A204.1 (cell line): ENCODE data around the gene CHD5.
"Not testable (repeated sequence)": the region's sequence is repeated elsewhere in the genome, so short reads cannot be mapped to it uniquely, and the experiment has no call there.

ENCODE experiments used
- FAIRE-seq: peaks from 2 replicates; lab custom pipeline; 2012; peaks lifted over from hg19 to GRCh38; lab: Jason Lieb, UNC

CHD5 gene

DNA sequence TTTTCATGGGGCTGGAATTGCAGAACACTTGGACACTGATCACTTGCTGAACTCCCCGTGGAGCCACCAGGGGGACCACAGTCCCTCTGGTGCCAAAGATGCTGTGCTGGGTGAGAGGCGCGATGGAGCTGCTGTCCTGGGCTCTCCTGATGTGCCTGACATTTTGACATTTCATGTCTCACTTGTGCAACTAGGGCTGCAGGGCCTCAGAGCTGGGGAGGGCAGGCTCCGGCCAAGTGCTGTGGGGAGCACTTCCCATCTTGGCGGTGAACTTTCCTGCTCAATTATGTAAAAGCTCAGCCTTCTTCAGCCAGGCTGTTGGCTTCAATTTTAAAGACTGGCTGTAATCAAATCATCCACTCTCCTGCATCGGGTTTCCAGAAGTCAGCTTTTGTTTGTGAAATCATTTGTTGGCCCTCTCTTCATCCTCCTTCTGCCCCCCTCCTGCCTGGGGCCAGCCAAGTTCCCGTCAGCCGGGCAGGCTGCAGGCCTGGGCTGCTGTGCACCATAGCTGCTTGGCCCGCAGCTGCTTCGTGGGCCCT, 97.6 kb downstream of the CHD5 start:
- FAIRE-seq: no peak

DNA sequence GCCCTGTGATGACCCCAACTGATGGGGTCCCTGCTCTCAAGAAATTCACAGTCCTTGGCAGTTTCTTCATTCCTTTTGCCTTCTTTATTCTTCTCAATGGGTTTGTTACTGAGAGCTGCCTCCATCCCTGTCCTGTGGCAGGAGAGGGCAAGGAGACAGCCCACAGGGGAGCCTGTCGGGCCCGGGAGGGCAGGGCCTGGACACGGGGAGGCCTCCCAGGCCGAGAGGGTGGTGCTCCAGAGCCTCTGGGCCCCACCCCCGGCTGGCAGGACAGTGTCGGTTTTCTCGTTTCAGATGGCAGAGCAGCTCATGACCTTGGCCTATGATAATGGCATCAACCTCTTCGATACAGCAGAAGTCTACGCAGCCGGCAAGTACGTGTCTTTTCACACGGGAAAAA, 98.2 kb downstream of the CHD5 start:
- no peak for FAIRE-seq

DNA sequence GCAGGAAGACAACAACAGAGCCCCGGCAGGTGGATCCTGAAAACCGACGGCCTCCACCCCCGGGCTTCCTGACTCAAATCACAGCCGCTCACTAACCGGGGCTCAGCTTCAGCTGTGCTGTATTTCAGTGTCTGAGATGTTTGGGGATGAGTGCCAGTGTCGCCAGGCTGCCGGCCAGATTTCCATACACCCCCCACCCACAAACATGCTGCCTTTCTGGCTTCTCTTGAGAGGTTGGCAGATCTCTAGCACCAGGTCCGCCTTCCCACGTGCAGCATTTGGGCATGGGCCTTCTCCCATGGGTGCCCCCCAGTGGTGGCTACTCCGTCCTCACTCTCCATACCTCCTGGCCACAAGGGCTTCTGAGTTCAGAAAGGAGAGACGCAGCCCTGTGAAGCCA, 99.7 kb downstream of the CHD5 start:
- no peak for FAIRE-seq

DNA sequence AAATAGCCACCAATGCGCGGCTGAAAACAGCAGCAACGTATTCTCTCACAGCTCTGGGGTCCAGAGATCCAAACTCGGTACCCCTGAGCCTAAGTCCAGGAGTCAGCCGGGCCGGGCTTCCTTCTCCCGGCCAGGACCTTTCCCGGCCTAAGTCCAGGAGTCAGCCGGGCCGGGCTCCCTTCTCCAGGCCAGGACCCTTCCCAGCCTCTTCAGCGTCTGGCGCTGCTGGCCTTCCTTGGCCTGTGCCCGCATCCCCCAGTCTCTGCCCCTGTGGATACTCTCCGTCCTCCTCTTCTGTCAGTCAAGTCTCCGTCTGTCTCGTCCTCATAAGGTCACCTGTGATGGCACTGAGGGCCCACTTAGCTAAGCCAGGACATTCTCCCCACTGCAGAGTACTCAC, 102.2 kb downstream of the CHD5 start:
- FAIRE-seq: no peak

DNA sequence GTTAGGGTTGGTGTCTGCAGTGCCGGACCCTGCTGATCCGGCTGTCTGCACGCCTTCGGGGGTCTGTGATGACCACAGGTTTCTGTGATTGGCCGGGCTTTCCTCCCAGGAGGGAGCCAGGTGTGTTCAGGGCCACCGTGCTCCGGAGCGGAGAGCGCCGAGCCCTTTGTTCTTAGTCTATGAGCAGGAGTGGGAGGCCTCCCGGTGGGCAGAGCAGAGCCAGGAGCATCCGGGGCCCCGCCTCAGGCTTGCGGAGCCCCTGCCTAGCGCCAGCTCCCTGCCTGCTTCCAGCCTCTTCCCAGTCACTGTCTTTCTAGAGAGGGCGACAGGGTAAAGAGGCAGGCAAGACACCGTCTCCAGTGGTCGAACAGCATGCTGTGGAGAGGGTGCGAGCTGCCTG, 102.6 kb downstream of the CHD5 start:
- FAIRE-seq: no peak

DNA sequence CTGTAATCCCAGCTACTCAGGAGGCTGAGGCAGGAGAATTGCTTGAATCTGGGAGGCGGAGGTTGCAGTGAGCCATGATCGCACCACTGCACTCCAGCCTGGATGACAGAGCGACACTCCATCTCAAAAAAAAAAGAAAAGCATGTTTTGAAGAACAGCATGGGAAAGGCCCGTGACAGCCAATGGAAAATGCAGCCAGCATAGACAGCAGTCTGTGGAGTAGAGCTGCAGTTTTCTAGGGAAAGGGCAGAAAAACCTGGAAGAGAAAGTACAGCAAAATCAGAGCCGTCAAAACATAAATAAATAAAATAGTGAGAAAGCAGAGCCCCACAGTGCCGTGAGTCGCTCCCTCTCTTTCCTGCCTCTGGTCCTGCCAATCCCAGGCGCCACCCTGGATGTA, 103.1 kb downstream of the CHD5 start:
- not testable (repeated sequence) for FAIRE-seq

DNA sequence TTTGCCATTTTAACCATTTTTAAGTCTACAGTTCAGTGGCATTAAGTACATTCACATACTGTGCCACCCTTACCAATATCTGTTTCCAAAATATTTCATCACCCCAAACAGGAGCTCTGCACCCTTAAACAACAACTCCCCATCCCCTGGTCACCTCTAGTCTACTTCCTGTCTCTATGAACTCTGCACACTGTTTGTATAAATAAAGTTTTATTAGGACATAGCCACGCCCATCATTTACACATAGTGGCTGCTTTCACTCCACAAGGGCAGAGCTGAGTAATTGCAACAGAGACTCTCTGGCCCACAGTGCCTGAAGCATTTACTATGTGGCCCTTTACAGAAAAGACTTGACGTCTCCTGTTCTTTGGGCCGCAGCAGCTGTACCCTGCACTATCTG, 104.4 kb downstream of the CHD5 start:
- no peak for FAIRE-seq

DNA sequence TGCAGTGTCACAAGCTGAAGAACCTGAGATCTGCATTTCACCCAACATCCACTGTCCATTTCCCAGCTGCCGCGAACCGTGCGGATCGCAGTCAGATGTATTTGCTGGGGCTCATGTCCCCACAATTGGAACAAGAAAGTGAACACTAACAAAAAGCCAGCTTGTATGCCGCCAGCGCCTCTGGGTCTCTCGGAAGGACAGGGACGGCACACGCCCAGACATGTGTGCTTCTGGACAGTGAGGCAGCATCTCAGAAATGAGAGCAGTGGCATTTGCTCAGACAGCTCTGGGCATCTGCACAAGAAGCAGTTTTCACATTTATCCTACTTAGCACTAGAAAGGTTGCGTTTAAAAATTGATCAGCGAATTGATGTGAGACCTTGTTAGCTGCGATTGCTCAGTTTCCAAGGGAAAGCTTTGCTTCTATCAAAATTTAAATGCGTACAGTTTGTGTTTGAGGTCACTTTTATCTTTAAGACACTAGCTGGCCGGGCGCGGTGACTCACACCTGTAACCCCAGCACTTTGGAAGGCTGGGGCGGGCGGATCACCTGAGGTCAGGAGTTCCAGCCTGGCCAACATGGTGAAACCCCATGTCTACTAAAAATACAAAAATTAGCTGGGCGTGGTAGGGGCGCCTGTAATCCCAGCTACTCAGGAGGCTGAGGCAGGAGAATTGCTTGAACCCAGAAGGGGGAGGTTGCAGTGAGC, 105.8 kb downstream of the CHD5 start:
- no peak for FAIRE-seq

DNA sequence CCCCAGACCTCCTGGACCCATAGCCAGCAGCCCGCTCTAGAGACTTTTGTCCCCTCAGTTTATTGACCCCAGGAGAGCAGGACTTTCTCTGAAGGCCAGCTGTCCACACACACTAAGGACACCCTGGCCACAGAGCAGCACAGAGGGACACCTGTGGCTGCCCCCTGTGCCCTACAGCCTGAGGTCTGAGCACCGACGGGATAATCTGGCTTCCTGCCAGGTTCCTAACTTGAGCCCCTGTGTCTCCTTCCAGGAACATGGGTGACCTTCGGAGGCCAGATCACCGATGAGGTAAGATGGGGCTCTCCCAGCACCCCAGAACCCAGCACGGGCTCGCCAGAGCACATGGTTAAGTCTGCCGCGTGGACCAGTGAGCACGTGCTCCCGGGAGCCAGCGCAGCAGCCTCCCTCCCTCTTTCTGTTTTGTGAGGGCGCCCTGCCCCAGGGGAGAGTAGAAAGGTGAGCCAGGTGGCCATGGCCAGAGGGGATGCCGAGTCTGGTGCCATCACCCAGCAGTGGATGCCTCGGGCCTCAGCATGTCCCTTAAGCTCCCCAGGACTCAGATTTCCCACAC, 106.6 kb downstream of the CHD5 start:
- no peak for FAIRE-seq

DNA sequence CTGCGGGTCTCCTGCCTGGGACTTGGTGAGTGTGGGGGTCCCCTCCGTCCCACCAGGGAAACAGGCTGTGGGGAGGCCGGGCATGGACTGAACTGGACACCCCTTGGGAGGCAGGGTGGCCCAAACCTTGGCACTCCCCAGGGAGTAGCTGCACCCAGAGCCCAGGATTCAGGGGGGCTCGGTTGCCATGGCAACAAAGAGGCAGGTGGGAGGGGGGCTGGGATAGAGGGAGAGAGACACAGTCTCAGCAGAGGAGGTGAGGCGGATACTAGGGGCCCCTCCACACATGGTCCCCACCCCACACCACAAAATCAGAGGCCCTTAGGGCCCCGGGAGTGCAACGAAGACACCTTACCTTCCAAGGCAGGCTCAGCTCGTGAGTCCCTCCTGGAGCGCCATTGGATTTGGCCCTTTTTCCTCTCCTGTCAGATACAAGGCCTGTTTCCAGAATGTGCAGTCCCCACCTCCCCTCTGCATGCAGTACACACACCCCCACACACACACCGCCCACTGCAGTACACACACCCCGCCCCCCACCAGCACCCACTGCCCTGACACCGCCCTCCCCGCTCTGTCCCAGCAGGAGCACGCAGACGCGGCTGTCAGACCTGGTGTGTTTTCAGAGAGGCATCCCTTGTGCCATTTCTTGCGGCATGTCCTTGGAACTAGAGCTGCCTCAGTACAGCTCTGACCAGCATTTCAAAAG, 107.2 kb downstream of the CHD5 start:
- no peak for FAIRE-seq

DNA sequence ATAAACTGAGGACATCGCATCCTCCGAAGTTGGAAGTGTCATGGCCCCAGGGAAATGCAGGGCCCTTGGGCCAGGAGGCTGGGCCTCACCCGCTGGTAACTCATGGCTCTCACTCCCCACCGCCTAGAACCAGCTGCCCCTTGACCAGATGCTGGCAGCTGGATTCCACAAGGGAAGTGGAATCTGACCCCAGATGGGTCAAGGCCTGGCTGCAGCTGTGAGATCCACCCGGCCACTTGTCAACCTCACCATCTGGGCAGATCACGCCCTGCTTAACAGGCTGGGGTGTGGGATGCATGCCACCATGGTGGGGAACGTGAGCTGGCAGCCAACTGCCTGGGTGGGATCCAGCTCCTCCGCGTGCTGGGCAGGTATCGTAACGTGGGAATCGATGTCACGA, 108.9 kb downstream of the CHD5 start:
- FAIRE-seq: no peak

DNA sequence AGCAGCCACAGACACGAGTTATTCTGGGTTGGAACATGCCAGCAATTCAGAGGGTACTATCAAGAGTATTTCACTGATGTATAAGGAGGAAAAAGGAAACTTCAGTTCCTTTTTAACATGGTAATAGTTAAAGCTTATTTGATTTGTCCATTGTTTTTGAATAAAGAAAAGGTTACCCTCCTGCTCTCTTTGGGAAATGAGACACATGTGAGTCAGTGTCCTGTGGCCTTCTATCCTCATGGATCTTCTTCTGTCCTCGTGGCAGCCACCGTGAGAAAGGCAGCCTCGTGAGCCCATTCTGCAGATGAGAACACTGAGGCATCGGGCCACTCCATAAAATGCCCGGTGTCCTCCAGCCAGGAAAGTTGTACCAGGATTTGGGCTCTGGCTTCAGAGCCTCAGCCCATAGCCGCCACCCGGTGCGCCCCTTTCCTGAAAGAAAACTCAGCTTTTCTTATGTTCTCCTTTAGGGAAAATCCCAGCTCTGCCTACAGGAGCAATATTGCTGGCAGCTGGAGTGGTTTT, 109.6 kb downstream of the CHD5 start:
- FAIRE-seq: no peak

DNA sequence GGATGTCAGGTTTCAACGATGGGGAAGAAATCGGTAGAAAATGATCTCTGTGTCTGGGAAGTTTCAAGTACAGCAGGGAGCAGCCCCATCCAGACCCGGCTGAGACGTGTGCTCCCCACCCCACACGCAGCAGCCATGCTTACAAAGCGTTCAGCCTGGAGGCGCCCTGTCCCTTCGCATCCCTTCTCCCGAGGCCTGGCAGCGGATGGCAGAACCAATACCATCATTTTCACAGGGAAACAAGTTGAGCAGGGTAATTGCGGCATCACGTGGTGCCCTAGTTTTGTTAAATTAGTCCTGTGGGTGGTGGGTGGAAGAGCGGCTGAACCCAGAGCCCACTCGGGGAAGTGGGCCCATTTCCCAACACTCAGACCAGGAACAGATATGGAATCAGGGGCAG, 110.5 kb downstream of the CHD5 start:
- no peak for FAIRE-seq

DNA sequence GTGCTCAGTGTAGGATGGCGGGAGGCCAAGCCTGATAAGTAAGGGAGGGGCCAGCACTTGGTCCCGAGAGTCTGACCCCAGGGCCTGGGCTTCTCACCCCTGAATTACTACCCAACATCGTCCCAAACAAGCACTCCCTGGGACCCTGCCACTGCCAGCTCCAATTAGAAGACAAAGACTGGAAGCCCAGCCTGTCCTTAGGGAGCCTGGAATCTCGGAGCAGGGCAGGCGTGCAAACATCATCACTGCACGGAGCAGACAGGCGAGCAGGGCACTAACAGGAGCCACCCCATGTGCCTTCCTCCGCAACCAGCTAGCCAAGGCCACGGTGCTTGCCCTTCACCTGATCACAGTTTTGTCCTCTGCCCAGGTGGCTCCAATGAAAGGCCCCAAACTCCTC, 111.2 kb downstream of the CHD5 start:
- FAIRE-seq: no peak

DNA sequence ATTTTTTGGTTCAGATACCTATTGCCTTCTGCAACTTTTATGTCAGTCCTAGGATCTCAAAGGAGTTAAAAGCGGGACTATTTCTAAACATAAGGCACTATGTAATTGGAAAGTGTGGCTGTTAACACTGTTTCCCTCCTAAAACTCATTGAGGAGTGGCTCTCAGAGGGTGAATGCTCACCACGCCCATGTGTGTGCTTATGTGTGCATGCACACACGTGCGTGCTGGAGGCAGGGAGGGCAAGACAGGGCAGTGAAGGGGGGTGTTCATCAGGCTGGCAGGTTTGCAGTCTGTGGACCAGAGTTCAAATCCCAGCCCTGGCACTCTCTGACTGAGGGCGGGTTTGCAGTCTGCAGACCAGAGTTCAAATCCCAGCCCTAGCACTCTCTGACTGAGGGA, 112.0 kb downstream of the CHD5 start:
- FAIRE-seq: no peak

DNA sequence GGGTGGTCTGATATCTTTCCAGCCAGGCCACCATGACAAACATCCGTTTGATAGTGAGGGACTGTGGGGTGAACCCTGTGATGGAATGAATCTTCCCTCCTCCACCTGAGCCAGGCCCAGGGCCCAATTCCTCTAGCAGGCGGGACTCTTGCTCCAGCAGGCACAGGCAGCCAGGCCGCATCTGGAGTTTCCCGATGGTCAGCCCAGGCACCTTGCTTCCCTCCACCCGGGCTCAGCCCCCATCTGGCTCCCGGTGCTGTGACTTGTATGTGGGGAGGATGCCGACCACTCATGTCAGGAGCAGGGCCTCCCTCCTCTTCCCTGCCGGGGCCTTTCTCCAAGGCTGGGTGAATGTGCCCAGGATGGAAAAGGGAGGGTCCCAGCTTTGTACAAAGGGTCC, 113.4 kb downstream of the CHD5 start:
- no peak for FAIRE-seq

DNA sequence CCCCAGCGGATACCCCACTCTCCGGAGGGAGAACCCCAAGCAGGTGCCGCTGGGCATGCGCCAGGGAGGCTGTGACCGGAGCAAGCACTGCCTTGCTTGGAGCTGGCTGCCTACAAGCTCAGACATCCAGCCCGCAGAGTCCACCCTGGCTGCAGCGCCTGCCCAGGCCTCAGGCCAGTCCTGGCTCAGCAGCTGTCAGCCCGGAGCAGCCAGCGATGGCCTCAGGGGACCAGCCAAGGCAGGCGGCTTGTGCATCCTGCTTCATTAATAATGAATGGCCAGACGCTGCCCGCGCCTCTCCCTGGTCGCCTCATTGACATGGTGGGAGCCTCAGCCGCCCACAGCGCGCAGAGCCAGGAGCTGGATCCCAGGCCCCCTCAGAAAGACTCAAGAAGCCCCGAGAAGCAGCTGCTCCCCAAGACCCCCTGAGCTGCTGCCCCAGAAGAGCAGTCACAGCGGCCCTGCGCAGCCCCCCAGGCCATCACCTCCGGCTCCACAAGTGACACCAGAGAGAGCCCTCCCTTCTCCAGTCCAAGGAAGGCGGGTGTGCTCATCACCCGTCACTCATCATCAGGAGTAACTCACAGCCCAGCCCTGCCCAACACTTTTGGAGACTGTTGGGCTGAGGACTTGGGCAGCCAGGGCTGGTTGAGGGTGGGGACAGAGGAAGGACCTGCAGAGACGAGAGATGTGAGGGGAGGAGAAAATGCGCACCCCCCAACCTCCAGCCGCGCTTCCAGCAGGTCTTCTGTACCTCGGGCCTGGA, 114.8 kb downstream of the CHD5 start:
- no peak for FAIRE-seq

DNA sequence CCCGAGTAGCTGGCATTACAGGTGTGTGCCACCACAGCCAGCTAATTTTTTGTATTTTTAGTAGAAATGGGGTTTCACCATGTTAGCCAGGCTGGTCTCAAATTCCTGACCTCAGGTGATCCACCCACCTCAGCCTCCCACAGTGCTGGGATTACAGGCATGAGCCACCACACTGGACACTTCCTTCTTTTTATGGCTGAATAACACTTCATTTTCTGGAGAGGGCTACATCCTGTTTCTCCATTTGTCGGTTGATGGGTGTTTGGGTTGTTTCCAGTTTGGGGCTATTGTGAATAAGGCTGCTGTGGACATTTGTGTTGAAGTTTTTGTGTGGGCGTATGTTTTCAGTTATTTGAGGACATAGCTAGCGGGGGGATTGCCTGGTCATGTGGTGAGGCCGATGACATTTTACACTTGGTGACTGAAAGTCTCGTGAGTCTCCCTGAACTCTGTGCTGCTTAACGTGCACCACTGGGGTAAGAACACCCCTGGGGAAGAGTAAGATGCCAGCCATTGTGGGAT, 116.5 kb downstream of the CHD5 start:
- FAIRE-seq: not testable (repeated sequence)

DNA sequence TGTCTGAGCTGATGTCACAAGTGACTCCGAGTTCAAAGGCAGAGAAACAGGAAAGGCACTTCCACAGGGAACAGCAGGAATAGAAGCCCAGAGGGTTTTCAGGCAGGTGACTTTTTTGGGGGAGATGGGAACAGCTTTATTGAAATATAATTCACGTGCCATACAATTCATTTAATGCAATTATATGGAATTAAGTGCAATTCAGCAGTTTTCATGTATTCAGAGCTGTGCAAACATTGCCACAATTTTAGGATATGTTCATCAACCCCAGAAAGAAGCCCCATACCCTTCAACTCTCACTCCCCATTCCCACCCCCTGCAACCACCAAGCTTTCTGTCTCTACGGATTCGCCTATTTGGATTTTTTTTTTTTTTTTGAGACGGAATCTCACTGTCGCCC, 117.5 kb downstream of the CHD5 start:
- no peak for FAIRE-seq

DNA sequence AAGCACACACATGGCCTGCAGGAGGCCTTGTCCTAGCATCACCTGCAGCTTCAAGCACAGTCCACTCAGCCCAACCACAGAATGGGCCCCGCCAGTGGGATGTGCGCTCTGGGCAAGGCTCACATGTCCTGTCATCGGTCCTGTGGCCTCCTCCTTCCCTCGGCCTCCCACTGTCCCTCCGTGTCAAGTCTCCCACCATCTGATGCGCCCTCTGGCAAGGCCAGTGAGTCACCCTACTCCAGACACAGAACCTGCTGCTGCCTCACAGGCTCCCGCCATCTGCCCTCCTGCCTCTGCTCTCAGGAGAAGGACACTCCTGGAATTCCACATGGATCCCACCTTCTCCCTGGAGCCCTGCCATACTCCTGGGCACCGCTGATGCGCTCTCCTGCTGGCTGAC, 120.3 kb downstream of the CHD5 start:
- no peak for FAIRE-seq

DNA sequence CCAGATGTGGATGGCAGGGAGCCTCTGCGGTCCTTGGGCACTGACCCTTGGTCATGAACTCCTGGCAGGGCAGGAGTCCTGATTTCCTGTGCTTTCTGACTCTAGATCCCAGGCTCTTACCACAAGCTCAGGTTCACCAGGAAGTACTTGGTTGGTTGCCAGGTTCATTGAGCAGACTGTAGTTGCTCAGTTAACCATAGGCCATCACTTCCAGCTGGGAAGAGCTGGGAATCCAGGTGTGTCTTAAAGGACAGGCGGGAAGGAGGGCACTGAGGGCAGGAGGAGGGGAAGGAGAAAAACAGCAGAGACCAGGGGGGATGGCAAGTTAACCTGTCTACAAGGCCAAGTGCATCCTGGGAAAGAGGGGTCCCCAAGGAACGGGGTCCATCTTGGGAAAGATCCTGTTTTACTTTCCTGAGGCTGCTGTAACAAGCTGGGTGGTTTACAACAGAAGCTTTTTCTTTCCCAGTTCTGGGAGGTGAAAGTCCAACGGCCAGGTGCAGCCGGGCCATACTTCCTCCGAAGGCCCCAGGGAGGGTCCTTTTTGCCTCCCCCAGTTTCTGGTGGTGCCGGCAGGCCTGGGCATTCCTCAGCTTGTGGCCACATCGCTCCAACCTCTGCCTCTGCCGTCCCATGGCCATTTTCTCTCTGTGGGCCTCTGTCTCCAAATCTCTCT, 122.8 kb downstream of the CHD5 start:
- FAIRE-seq: no peak

DNA sequence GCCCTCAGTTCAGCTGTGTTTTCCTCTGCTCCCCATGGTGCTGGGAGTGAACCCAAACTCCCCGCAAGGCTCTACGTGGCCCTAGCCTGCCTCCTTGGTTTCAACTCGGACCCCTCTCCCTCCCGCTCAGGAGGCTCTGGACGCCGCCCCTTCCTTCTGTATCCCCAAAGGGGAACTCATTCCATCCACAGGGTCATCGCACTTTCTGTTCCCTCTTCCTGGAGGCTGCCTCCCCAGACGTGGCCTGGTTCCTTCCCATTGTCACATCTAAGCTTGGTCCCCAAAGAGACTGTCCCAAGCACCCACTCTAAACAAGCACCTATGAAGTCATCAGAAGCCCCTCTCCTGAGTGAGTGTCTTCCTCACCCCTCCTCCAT, 123.6 kb downstream of the CHD5 start:
- FAIRE-seq: no peak
